Keratinocyte (primary cell): ENCODE results near the gene ANGPT4.

Experiments used
- CTCF ChIP-seq, 3 experiments: IDR thresholded peaks in 1 of 3; conservative IDR thresholded peaks in 1 of 3; optimal IDR thresholded peaks in 1 of 3; 2 replicates in 2 of 3; 3 replicates in 1 of 3; pipeline versions ENCODE3 to v1.5.1; 2011; ENCODE audit warnings: low read length in 3 of 3, mild to moderate bottlenecking in 3 of 3, moderate library complexity in 2 of 3, control low read depth in 1 of 3, inconsistent platforms in 1 of 3; ENCODE audit not compliant: insufficient read depth in 2 of 3; ENCODE audit errors: extremely low read depth in 1 of 3
- EZH2 ChIP-seq: IDR thresholded peaks from one replicate; pipeline ENCODE4 v1.6.1; 2012; ENCODE audit warnings: inconsistent platforms, mild to moderate bottlenecking, low read length, moderate library complexity

GRCh38 chr20:830011-830521 lies 86.1 kb downstream of the ANGPT4 start:
- TF ChIP-seq EZH2 (no peak), CTCF (optimal IDR thresholded peaks at IDR 0.05 in 1 of 3, IDR thresholded peaks at IDR 0.05 in 1 of 3, conservative IDR thresholded peaks at IDR 0.05 in 1 of 3; ENCODE audit: extremely low read depth in 1 of 3, insufficient read depth in 2 of 3, low read length in 3 of 3) (no peak)
